ENCODE results near the gene SLC16A11.

The SLC16A11 gene

DNA sequence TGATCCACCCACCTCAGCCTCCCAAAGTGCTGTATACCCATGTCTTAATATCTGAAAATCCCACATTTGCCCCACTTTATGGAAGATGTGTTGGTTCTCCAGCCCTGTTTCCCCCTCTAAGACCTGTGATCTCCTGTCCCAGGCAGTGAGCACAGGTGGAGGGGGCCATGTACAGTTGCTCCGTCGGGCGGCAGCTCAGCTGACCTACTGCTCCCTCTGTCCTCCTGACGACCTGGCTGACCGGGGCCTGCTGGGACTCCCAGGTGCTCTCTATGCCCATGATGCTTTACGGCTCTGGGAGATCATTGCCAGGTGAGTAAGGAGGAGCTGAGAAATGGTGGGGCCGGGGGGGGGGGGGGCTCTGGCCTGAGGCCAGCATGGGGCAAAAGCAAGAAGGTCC is 38.2 kb downstream of the SLC16A11 start:
- Histone ChIP-seq H3K9ac (ENCODE audit: low read length) (no peak overlapping the region), H3K36me3 (ENCODE audit: control insufficient read depth, insufficient read depth, low read length) (peaks cover 13% of the 10 kb centered on the region), H3K4me1 (ENCODE audit: control insufficient read depth, insufficient read depth, low read length) (peaks cover 2% of the 10 kb centered on the region), H3K27ac (ENCODE audit: low read depth, low read length) (no peak overlapping the region), H3K27me3 (ENCODE audit: control insufficient read depth, insufficient read depth, low read length) (no peaks in the 10 kb centered on the region), H3K4me3 (ENCODE audit: low read length) (no peak overlapping the region)

DNA sequence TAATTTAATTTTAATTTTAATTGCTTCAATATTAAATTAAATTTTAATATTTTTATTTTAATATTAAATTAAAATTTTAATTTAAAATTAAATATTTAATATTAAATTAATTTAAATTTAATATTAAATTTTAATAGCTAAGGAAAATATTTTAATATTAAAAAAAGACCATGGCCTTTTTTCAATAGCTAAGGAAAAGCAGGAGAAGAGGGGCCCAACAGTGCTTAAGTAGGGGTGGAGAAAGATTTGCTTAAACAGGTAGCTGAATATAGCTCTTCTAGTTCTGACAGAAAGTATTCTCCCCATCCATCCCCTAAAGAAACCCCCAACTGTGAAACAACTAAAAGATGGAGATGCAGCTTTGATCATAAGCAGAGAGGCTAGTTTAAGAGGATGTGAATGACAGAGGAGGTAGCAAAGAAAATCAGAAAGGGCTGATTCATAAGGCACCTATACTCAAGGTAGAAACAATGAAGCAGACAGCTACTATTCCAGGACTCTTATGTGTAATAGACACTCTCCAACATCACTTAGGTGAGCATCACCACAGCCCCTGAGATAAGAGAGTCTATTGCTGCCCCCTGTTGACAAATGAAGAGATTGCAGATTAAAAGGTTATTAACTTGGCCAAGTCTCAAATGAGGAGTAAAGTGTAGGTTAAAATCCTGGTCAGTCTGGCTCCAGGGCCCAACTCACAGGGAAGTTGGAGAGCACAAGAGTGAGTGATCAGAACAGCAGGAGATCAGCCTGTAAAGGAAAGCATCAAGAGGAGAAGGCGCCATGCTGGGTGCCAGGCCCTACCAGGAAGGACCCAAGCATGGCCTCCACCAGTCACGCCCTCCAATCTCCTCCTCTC is 39.3 kb downstream of the SLC16A11 start:
- no peaks in the 10 kb centered on the region for H3K4me1 ChIP-seq (ENCODE audit: control insufficient read depth, insufficient read depth, low read length)
- no peak overlapping the region for H3K9ac ChIP-seq (ENCODE audit: low read length)
- peaks cover 19% of the 10 kb centered on the region for H3K36me3 ChIP-seq (ENCODE audit: control insufficient read depth, insufficient read depth, low read length)
- no peak overlapping the region for H3K27ac ChIP-seq (ENCODE audit: low read depth, low read length)
- H3K27me3 ChIP-seq (ENCODE audit: control insufficient read depth, insufficient read depth, low read length): no peaks in the 10 kb centered on the region
- H3K4me3 ChIP-seq (ENCODE audit: low read length): no peak overlapping the region

DNA sequence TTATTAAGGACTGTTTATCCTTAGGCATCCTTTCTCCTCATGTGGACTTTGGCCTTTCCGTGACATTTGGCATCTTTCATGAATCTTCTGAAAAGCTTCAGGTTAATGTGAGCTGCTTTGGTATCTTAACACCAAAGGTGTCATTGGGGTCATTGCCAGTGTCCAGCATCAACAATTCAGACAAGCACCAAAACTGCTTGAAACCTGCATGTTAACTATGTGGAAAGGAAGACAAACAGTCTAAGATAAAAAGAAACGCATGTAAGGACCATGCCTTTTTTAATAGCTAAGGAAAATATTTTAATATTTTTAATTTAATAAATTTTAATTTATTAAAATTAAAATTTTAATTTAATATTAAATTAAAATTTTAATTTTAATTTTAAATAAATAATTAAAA is 40.1 kb downstream of the SLC16A11 start:
- Histone ChIP-seq H3K4me1 (ENCODE audit: control insufficient read depth, insufficient read depth, low read length) (no peaks in the 10 kb centered on the region), H3K27me3 (ENCODE audit: control insufficient read depth, insufficient read depth, low read length) (no peaks in the 10 kb centered on the region), H3K36me3 (ENCODE audit: control insufficient read depth, insufficient read depth, low read length) (peaks cover 20% of the 10 kb centered on the region), H3K9ac (ENCODE audit: low read length) (no peak overlapping the region), H3K27ac (ENCODE audit: low read depth, low read length) (no peak overlapping the region), H3K4me3 (ENCODE audit: low read length) (no peak overlapping the region)

DNA sequence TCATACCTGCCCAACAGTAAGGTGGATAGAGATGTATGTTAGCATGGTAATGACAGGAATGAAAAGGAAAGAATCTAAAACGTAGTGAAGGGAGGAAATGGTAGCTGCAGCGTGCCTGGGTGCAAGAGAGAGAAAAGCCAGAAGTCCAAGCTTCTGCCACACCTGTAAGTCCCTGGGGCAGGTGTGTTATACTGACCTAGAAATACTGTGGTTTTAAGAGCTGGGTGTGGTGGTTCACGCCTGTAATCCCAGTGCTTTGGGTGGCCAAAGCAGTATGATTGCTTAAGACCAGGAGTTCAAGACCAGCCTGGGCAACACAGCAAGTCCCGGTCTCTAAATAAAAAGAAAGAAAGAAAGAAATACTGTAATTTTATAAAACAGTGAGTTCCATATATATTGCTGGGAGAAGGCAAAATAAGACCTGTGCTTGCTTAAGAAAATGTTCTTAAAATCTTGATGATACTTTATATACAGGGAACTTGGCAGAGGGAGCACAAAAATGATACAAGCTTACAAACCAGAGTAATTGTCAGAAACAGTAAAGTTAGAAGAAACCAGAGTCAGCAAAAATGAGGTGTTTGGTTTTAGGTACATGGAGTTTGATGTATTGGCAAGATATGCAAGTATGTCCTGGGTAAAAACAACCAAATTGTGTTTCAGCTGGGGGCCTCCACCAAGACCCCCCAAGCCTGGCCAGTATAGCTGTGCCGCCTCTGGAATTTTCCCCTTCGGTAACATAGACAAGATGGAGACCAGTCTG is 41.4 kb downstream of the SLC16A11 start:
- Histone ChIP-seq H3K36me3 (ENCODE audit: control insufficient read depth, insufficient read depth, low read length) (peaks cover 22% of the 10 kb centered on the region), H3K9ac (ENCODE audit: low read length) (no peak overlapping the region), H3K4me3 (ENCODE audit: low read length) (no peak overlapping the region), H3K27me3 (ENCODE audit: control insufficient read depth, insufficient read depth, low read length) (no peaks in the 10 kb centered on the region), H3K4me1 (ENCODE audit: control insufficient read depth, insufficient read depth, low read length) (no peaks in the 10 kb centered on the region), H3K27ac (ENCODE audit: low read depth, low read length) (no peak overlapping the region)

DNA sequence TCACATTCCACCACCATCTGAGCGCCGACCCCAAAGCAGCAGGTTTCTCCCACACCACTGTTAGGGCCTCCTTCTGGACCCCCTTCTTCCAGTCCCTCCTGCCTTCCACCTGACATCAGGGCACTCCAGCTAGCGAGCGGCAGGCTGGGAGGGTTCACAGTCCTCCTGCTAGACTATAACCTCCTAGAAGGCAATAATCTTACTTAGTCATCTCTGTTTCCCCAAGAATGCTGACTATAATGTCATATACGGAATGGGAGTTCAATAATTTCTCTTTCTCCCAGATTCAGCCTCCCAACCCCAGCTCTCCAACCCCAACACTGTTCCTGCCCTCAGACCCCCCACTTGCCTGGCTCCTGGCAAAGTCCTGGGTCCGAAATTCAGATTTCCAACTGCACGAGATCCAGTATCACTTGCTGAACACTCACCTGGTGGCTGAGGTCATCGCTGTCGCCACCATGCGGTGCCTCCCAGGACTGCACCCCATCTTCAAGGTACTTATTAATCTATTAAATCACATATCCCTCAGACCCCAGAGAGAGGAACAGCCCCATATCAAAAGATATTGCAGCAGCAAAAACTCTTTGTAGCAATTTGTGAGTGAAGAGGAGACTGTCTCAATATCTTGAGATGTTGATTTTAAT is 42.5 kb downstream of the SLC16A11 start:
- Histone ChIP-seq H3K9ac (ENCODE audit: low read length) (no peak overlapping the region), H3K4me3 (ENCODE audit: low read length) (no peak overlapping the region), H3K27ac (ENCODE audit: low read depth, low read length) (no peak overlapping the region), H3K27me3 (ENCODE audit: control insufficient read depth, insufficient read depth, low read length) (no peaks in the 10 kb centered on the region), H3K36me3 (ENCODE audit: control insufficient read depth, insufficient read depth, low read length) (peaks cover 22% of the 10 kb centered on the region), H3K4me1 (ENCODE audit: control insufficient read depth, insufficient read depth, low read length) (no peaks in the 10 kb centered on the region)

DNA sequence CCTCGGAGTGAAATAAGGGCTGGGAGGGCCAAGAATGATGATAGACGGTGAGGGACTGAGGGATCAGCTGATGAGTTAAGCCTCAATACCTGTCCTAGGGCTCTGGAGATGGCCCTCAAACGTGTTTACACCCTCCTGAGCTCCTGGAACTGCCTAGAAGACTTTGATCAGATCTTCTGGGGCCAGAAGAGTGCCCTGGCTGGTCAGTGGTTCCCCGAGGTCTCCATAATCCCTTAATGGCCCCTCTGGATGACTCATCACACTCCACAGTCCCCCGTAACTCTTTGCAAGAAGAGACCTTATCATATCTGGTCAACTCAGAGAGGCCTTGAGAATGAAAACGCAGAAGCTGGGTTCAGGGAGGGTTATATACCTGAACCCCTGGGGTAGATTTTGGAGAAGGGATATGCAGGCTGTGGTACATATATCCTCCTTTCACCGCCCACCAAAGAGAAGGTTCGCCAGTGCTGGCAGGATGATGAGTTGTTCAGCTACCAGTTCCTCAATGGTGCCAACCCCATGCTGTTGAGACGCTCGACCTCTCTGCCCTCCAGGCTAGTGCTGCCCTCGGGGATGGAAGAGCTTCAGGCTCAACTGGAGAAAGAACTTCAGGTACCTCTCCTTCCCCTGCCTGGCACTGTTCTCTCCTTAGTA is 44.9 kb downstream of the SLC16A11 start:
- Histone ChIP-seq H3K9ac (ENCODE audit: low read length) (no peak overlapping the region), H3K27ac (ENCODE audit: low read depth, low read length) (no peak overlapping the region), H3K27me3 (ENCODE audit: control insufficient read depth, insufficient read depth, low read length) (no peaks in the 10 kb centered on the region), H3K4me1 (ENCODE audit: control insufficient read depth, insufficient read depth, low read length) (peaks cover 3% of the 10 kb centered on the region), H3K4me3 (ENCODE audit: low read length) (no peak overlapping the region), H3K36me3 (ENCODE audit: control insufficient read depth, insufficient read depth, low read length) (peaks cover 22% of the 10 kb centered on the region)

DNA sequence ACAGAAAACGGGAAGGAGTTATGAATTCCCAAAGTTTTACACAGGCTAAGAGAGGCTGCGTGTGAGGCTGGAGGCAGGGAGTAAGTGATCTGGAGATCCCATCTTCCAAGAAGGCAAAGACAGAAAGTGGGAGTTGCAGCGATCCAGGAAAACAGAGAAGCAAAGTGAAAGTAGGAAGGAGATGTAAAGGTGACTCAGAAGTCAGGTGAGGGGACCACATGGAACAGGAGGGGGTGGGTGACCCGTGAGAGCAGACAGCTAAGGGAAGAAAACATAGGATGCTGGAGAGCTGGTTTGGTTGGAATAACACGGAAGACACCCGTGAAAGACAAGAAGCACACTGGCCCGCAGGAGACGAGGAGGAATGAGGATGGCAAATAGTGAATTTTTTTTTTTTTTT is 46.7 kb downstream of the SLC16A11 start:
- Histone ChIP-seq H3K36me3 (ENCODE audit: control insufficient read depth, insufficient read depth, low read length) (peaks cover 21% of the 10 kb centered on the region), H3K27me3 (ENCODE audit: control insufficient read depth, insufficient read depth, low read length) (no peaks in the 10 kb centered on the region), H3K4me3 (ENCODE audit: low read length) (no peak overlapping the region), H3K27ac (ENCODE audit: low read depth, low read length) (no peak overlapping the region), H3K9ac (ENCODE audit: low read length) (no peak overlapping the region), H3K4me1 (ENCODE audit: control insufficient read depth, insufficient read depth, low read length) (peaks cover 3% of the 10 kb centered on the region)

DNA sequence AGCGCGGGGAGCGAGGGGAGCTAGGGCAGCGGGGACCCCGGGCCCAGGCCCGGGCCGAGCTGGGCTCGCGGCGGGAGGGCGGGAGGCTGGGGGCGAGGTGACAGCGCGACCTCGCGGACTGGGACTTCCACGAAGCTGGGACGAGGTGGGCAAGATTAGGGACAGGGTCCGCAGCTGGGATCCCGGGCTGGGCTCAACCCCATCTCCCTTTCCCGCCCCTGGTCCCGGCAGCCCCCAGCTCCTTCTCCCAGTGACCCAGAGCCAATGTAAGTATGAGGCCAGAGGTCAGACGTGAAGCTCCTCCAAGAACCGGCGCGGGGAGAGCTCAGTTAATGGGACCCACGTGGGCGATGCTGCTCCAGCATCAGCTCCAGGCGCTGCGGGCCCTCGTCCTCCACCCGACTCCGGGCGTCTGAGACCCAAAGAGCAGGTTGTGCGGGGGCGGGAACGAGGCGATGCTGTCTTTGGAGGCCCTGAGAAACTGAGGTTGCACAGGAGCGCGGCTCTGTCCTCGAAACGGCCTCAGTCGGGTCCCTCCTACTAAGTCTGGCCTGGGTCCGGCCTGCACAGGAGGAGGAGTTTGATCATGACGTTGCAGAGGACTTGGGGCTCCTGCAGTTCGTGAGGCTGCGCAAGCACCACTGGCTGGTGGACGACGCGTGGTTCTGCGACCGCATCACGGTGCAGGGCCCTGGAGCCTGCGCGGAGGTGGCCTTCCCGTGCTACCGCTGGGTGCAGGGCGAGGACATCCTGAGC is 47.5 kb downstream of the SLC16A11 start:
- Histone ChIP-seq H3K4me3 (ENCODE audit: low read length) (no peak overlapping the region), H3K27me3 (ENCODE audit: control insufficient read depth, insufficient read depth, low read length) (no peaks in the 10 kb centered on the region), H3K36me3 (ENCODE audit: control insufficient read depth, insufficient read depth, low read length) (peaks cover 16% of the 10 kb centered on the region), H3K4me1 (ENCODE audit: control insufficient read depth, insufficient read depth, low read length) (peaks cover 3% of the 10 kb centered on the region), H3K9ac (ENCODE audit: low read length) (no peak overlapping the region), H3K27ac (ENCODE audit: low read depth, low read length) (no peak overlapping the region)

DNA sequence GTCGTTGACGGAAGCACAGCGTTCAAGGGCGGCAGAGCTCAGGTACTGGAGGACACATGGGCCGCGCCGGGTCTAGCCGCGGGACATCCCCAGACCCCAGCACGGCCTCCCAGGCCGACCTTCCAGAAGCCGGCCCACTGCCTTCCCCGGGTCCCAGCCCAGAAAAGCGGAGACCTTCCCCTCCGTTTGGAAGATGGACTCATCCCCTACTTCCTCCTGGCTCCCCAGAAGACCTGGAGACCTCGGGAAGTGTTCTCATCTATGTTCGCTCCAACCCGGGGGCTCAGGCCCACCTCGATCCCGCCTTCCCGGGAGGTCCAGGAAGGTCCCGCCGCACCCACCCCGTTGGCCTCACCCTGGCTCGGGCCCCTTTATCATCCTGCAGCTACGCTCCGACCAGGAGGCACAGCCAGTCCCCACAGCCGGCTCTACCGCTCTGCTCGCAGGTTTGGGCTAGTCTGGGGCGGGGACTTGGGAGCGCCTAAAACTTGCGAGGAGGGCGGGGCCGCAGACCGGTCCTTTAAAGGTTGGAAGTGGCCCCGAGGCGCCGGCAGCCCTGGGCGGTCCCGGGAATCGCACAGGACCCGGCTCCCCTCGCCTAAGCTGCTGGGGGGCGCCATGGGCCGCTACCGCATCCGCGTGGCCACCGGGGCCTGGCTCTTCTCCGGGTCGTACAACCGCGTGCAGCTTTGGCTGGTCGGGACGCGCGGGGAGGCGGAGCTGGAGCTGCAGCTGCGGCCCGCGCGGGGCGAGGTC is 48.2 kb downstream of the SLC16A11 start, which contains the start of gene ALOX12:
Gene ALOX12, plus strand, starts transcription at position 550 of the 756 bp plus-strand sequence. Its CDS starts 69 bp downstream, at position 619.
- Histone ChIP-seq H3K4me1 (ENCODE audit: control insufficient read depth, insufficient read depth, low read length) (peaks cover 3% of the 10 kb centered on the region), H3K4me3 (ENCODE audit: low read length) (peak within 1 kb of the TSS; percentile 31), H3K27me3 (ENCODE audit: control insufficient read depth, insufficient read depth, low read length) (no peaks in the 10 kb centered on the region), H3K36me3 (ENCODE audit: control insufficient read depth, insufficient read depth, low read length) (peaks cover 12% of the 10 kb centered on the region), H3K27ac (ENCODE audit: low read depth, low read length) (no peak within 1 kb of the TSS), H3K9ac (ENCODE audit: low read length) (no peak within 1 kb of the TSS)

DNA sequence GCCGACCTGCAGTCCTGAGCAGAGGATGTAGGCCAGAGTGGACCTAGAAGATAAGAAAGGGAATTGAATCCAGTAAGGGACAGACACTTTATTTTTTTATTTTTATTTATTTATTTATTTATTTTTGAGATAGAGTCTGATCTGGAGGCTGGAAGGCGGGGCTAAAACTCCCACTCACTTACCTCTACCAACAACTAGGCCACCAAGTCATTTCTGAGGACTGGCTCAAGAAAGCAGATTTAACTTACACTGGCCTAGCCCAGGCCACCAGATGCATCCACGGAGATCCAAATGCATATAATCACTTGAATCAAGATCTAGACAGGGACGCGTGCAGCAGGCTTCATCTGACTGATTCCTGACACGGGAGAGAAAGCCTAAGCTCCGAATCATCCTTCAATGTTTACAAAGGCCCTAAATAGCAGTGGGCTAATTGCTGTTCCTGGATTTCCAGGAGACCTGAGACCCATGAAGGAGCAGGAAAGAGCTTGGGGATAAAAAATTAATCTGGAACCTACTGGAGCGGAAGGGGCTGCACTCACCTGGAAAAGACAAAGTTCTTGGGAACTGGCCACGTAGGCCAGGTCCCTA is 49.1 kb downstream of the SLC16A11 start:
- H3K4me3 ChIP-seq (ENCODE audit: low read length): no peak overlapping the region

DNA sequence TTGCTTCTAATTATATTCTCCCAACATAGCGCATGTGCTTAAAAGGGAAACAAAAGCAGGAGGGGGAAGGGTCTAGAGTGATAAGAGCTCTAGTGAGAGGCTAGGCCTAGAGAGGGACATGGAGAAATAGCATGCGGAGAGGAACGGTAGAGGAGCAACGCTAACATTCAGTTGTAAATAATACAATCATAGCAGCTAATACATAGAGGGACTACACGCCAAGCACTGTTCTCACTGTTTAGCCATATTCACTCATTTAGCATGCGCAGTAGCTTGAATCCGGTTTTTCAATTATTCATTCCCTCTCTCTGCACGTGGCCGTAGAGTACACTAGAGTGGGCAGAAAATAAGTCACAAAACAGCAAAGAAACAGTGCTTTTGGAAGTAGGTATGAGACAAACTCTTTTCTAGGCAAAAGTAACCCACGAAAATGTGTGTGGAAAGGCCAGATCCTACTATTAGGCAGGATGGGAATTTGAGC is 49.7 kb downstream of the SLC16A11 start:
- Histone ChIP-seq H3K27ac (ENCODE audit: low read depth, low read length) (no peak overlapping the region), H3K4me3 (ENCODE audit: low read length) (no peak overlapping the region), H3K27me3 (ENCODE audit: control insufficient read depth, insufficient read depth, low read length) (no peaks in the 10 kb centered on the region), H3K4me1 (ENCODE audit: control insufficient read depth, insufficient read depth, low read length) (peaks cover 3% of the 10 kb centered on the region), H3K9ac (ENCODE audit: low read length) (no peak overlapping the region), H3K36me3 (ENCODE audit: control insufficient read depth, insufficient read depth, low read length) (peaks cover 3% of the 10 kb centered on the region)

More for the DNA sequence above, 49.1 kb downstream of the SLC16A11 start:
- Histone ChIP-seq H3K27ac (ENCODE audit: low read depth, low read length) (no peak overlapping the region), H3K9ac (ENCODE audit: low read length) (no peak overlapping the region), H3K4me1 (ENCODE audit: control insufficient read depth, insufficient read depth, low read length) (peaks cover 3% of the 10 kb centered on the region), H3K36me3 (ENCODE audit: control insufficient read depth, insufficient read depth, low read length) (peaks cover 6% of the 10 kb centered on the region), H3K27me3 (ENCODE audit: control insufficient read depth, insufficient read depth, low read length) (no peaks in the 10 kb centered on the region)

Measured in rectal smooth muscle tissue (tissue), 1 donor.